ENCODE measurements around the gene NPY4R.
"Not testable (repeated sequence)": the region's sequence is repeated elsewhere in the genome, so short reads cannot be mapped to it uniquely, and the experiment has no call there.

The NPY4R gene

GRCh38 chr10:46465765-46466164 is at the start of gene NPY4R:
Gene NPY4R, minus strand, starts transcription at chr10:46465958. Its CDS starts 3,323 bp downstream, at chr10:46462635.
- DNase-seq: not testable (repeated sequence)

- no peak for DNase-seq
Measured at GRCh38 chr10:46515366-46515765, 49.6 kb upstream of the NPY4R start.

GRCh38 chr10:46514899-46515298 is 49.1 kb upstream of the NPY4R start:
- no peak for DNase-seq

GRCh38 chr10:46514431-46514861 is 48.7 kb upstream of the NPY4R start:
- no peak for DNase-seq

- DNase-seq: not testable (repeated sequence)
Measured at GRCh38 chr10:46513333-46513732, 47.6 kb upstream of the NPY4R start.

GRCh38 chr10:46512725-46513124 is 47.0 kb upstream of the NPY4R start:
- DNase-seq: not testable (repeated sequence)

- DNase-seq: not testable (repeated sequence)
Measured at GRCh38 chr10:46512002-46512401, 46.2 kb upstream of the NPY4R start.

GRCh38 chr10:46499990-46500389 is 34.2 kb upstream of the NPY4R start:
- DNase-seq: not testable (repeated sequence)

- DNase-seq: not testable (repeated sequence)
Measured at GRCh38 chr10:46498985-46499703, 33.4 kb upstream of the NPY4R start.

- DNase-seq: not testable (repeated sequence)
Measured at GRCh38 chr10:46497878-46498277, 32.1 kb upstream of the NPY4R start.

- not testable (repeated sequence) for DNase-seq
Measured at GRCh38 chr10:46497401-46497800, 31.6 kb upstream of the NPY4R start.

GRCh38 chr10:46491364-46492114 is 25.8 kb upstream of the NPY4R start:
- not testable (repeated sequence) for DNase-seq

GRCh38 chr10:46490285-46490684 is 24.5 kb upstream of the NPY4R start:
- DNase-seq: not testable (repeated sequence)

- DNase-seq: not testable (repeated sequence)
Measured at GRCh38 chr10:46486459-46486858, 20.7 kb upstream of the NPY4R start.

GRCh38 chr10:46474746-46475320 is 9.1 kb upstream of the NPY4R start:
- DNase-seq: not testable (repeated sequence)

- DNase-seq: not testable (repeated sequence)
Measured at GRCh38 chr10:46473758-46474157, 8.0 kb upstream of the NPY4R start.

GRCh38 chr10:46470134-46470533 is 4.4 kb upstream of the NPY4R start:
- not testable (repeated sequence) for DNase-seq

GRCh38 chr10:46468119-46468809 is 2.5 kb upstream of the NPY4R start:
- DNase-seq: not testable (repeated sequence)

- DNase-seq: not testable (repeated sequence)
Measured at GRCh38 chr10:46463608-46464007, 2.1 kb downstream of the NPY4R start.

- DNase-seq: not testable (repeated sequence)
Measured at GRCh38 chr10:46462276-46462675, 3.5 kb downstream of the NPY4R start.

- DNase-seq: not testable (repeated sequence)
Measured at GRCh38 chr10:46459579-46459978, 6.2 kb downstream of the NPY4R start.

- DNase-seq: not testable (repeated sequence)
Measured at GRCh38 chr10:46457071-46457470, 8.7 kb downstream of the NPY4R start.

GRCh38 chr10:46455992-46456391 is 9.8 kb downstream of the NPY4R start:
- DNase-seq: not testable (repeated sequence)
